Measurements from ENCODE around the gene CAMK2A.

Gene CAMK2A

DNA sequence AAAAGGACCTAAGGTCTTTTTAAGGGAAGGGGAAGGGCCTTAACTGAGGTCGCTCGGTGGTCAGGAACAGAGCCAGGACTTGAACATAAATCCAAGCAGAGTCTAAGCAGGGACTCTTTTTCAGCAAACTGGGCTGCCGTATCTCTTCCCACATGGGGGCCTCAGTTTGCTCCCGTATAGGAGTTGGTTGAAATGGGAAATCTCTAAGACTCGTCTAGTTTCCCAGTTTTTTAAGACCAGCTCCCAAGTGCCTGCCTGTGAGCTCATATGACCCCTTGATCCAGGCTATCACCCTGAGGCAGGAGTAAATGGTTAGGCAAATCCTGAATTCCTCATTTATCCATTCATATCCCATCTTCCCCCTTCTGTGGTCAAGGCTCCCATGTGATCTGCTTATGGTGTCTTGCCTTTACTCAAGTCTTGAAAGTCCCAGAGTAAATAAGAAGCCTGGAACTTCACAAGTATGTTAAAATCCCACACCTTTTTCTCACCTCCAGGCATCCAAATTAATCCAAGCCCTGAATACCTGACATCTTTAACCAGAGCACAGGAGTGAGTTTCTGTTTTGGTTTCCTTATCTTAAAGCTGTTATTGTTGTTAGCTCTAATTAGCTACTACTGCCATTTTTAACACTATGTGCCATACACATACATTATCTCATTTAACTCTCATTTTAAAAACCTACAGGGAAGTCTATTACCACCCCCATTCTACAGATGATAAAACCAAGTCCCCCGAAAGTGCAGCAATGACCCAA is 10.2 kb upstream of the CAMK2A start:
- no peak for DNase-seq

DNA sequence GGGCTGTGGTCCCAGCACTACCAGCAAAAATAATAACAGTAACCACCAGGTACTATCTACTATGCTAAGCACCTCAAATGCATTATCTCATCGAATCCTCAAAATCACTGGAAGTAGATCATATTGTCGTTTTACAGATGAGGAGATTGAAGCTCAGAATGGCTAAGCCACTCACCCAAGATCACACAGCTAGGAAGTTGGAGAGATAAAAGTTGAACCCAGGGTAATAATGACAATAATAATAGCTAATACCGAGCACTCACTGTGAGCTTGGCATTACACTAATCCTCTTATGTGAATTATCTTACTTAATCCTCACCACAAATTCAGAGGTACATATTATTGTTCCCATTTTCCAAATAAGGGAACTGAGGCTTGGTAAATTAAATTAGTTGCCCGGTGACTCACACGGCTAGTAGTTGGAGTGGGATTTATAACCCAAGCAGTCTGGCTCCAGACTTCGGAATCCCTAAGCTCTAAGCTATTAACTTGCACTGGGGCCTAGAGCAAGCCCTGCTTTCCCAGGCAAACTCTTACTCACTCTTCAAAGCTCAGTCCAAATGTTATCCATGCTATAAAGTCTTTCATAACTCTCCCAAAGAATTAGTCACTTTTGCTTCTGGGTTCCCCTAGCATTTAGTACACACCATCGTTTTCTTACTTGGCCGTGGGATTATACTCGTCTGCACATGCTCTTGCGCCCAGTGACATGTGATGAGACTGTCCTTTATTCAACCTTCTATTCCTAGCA is 9.3 kb upstream of the CAMK2A start:
- DNase-seq: no peak

- DNase-seq: no peak
Measured at GRCh38 chr5:150297934-150298595, 8.5 kb upstream of the CAMK2A start.

DNA sequence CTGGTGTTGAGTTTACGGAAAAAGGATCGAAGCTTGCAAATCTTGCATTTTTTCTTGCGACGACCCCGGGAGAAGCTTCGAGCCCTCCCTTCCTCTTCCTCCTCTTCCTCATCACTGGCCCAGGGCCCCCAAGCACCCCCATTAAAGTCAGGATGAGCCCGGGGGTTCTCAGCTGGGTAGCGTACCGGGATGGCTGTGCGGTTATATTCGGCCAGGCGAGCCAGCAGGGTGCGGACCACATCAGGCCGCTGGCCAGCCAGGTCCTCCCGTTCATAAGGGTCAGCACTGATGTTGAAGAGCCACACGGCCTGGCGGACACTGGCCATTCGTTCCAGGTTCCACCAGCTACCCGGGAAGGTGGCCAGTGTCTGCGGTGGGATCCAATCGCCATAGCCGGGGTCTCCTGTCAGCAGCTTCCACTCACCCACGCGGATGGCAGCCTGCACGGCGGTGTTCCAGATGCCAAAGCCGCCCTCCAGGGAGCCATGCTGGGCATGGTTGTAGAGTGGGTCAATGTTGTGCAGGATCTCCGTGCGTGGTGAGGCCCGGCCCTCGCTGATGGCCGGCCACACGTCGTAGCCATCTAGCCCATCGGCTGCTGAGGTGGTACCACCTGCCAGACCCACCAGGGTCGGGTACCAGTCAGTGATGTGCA is 7.8 kb upstream of the CAMK2A start:
- DNase-seq: no peak

GRCh38 chr5:150296496-150296895 is 6.9 kb upstream of the CAMK2A start:
- DNase-seq: no peak

DNA sequence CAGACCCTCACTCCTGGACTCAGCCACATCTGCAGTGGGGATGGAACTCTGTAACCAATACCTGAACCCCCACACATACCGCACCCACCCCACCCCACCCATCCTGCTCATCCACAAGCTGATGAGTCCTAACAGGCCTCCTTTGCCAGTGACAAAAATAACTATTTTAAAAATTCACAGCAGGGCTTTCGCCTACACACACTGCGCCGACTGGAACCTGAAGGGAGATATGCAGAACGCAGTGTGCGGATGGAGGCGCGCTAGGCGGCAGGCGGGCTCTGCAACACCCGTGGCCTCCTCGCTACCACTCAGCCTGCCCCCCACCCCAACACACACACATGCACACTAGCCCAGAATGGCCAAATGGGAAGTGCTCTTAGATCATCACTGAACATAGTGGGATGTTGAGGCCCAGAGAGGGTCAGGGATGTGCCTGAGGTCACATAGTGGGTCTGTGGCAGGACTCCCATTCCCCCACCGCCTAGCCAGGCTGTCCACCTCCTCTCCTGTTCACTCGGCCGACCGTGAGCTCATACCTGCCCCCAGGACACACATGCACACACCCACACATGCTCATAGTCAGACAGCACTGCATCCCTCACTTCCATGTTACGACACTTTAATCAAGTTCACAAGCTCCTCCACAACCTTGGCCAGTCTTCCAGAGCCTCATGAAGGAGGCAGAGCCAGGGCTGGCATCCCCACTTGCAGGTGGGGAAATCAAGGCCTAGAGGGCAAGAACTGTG is 6.3 kb upstream of the CAMK2A start:
- no peak for DNase-seq

- DNase-seq: no peak
Measured at GRCh38 chr5:150295172-150295634, 5.6 kb upstream of the CAMK2A start.

DNA sequence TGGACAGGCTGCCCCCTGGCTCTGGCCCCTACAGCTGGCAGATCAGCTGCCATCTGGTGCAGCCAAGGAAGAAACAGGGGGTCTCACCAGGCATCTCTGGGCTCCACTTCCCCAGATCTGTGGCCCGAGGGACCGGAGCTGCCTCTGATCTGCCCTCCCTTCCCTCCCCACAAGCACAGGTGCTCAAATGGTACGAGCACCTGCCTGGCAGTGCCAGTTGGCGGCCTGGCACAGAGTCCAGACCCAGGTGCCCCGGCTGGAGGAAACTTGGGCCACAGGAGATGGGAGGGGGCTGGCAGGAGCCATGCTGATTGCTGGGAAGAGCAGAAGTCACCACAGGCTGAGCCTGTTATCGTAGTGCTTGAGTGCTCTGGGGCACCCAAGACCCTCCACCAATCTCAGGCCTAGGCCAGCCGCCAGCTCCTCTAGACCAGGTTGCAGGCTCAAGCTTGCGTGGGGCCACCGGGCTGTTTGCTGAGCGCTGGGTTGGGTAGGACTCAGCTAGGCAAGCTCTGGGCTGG is 5.0 kb upstream of the CAMK2A start:
- DNase-seq: no peak

GRCh38 chr5:150293091-150293941 is 3.7 kb upstream of the CAMK2A start:
- no peak for DNase-seq

- DNase-seq: no peak
Measured at GRCh38 chr5:150291388-150292385, 2.1 kb upstream of the CAMK2A start.

GRCh38 chr5:150288791-150289190 is 782 bp downstream of the CAMK2A start:
- DNase-seq: no peak

DNA sequence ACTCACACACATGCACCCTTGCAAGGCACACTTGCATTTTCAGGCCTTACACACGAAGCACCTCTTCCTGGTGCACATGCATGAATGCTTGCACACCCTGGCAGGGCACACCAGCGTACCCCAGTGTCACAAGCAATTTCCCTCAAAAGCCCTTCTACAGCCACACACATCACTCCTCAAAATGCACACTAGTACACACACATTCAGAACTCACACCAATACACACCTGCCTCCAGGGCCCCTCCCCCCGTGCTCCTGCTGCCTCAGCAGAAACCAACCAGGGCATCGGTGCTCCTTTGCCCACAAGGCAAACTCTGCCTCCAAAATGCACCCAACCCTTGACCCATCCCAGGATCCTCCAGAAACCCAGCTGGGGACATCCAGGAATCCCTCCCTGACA is 1.2 kb downstream of the CAMK2A start:
- DNase-seq: no peak

GRCh38 chr5:150286820-150287219 is 2.8 kb downstream of the CAMK2A start:
- no peak for DNase-seq

DNA sequence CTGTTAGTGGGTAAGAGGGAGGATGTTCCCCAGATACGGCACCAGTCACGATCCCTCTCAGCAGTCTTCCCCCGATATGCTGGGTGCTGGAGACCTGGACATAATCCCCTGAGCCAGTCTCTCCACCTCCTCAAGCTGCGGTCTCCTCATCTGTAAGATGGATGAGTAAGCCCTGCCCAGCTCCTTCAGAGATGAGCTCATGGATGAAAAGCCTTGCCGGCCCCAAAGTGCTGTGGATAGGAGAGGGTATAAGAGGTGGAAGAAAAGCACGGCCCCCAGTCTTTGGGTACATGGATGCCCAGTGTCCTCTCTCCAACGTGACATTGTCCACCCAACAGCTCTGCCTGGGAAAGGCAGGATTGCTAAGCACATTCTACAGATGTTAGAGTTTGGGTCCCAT is 4.5 kb downstream of the CAMK2A start:
- DNase-seq: no peak

- no peak for DNase-seq
Measured at GRCh38 chr5:150284311-150284710, 5.3 kb downstream of the CAMK2A start.

DNA sequence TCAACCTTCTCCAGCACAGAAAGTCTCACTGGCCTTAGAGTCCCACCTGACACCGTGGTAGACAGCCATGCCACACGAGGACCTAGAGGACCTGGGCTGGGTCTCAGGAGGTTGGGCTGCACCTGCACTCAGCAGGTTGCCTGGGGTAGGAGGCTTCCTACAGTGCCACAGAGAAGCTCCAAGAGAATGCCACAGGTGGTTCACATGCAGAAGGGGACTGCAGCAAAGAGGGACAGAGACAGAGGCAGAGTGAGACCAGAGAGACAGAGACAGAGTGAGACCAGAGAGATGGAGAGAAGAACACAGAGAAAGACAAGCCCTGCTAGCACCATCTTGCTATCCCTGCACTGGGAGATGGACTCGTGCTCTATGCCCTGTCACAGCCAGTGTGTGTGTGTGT is 5.7 kb downstream of the CAMK2A start:
- DNase-seq: no peak

GRCh38 chr5:150281987-150282386 is 7.6 kb downstream of the CAMK2A start:
- DNase-seq: no peak

GRCh38 chr5:150279330-150280020 is 10.1 kb downstream of the CAMK2A start:
- DNase-seq: no peak

GRCh38 chr5:150278916-150279315 is 10.7 kb downstream of the CAMK2A start:
- DNase-seq: no peak
